Breast epithelium (tissue), 4 donors: ENCODE measurements around the gene ESRRA. TPM values are rescaled to one million over a fixed set of nuclear protein-coding genes. Genes with fewer than 3 reads are reported as not detected.

Source experiments
- DNase-seq, 2 donors: peaks; one replicate each; pipeline ENCODE4 v3.0.0-alpha.2; 2019; ENCODE audit warnings: low spot score in 2 of 2
- H3K27ac ChIP-seq, 2 donors: fragments of 200-600 bp; sonication (generic) in 1 of 2; one replicate each; pipeline ENCODE4 v1.5.1; 2016 to 2019; ENCODE audit warnings: mild to moderate bottlenecking in 1 of 2
- H3K27me3 ChIP-seq, 2 donors: fragments of 200-600 bp; sonication (generic) in 1 of 2; one replicate each; pipeline versions ENCODE4 v1.5.1 to v1.6.0; 2017 to 2019; ENCODE audit warnings: control low read depth in 1 of 2, mild to moderate bottlenecking in 1 of 2
- H3K36me3 ChIP-seq: fragments of 200-600 bp; one replicate; pipeline ENCODE4 v1.5.1; 2019
- H3K4me1 ChIP-seq, 2 donors: fragments of 200-600 bp; sonication (generic); one replicate each; pipeline ENCODE4 v1.5.1; 2016 to 2019; ENCODE audit warnings: control low read depth in 1 of 2
- H3K4me3 ChIP-seq, 3 donors: fragments of 200-600 bp; sonication (generic); 1 replicate in 2 of 3; 2 replicates in 1 of 3; pipeline ENCODE4 v1.5.1; 2016 to 2019; ENCODE audit warnings: mild to moderate bottlenecking in 3 of 3, moderate library complexity in 2 of 3
- H3K9me3 ChIP-seq, 2 donors: fragments of 200-600 bp; sonication (generic) in 1 of 2; one replicate each; pipeline ENCODE4 v1.5.1; 2016 to 2019; ENCODE audit warnings: control low read depth in 1 of 2
- CTCF ChIP-seq, 3 donors: fragments of 450-650 bp; IDR thresholded peaks; one replicate each; pipeline ENCODE4 v1.5.1; 2016 to 2017; ENCODE audit warnings: antibody characterized with exemption in 3 of 3, mild to moderate bottlenecking in 3 of 3, moderate library complexity in 3 of 3
- POLR2A ChIP-seq: fragments of 450-650 bp; IDR thresholded peaks from one replicate; pipeline ENCODE4 v1.6.1; 2016; ENCODE audit warnings: antibody characterized with exemption, mild to moderate bottlenecking, moderate library complexity
- POLR2AphosphoS5 ChIP-seq, 3 donors: sonication (generic); formaldehyde crosslinking; IDR thresholded peaks; one replicate each; pipeline ENCODE4 v1.6.1; 2017; ENCODE audit warnings: antibody characterized with exemption in 3 of 3
- intact Hi-C: fragments of 100-400 bp; cut with DNase I; formaldehyde crosslinking; loops from one replicate; pipeline ENCODE4 v1.15.1; 2023; ENCODE audit warnings: low total_unique reads
- total RNA-seq, 3 donors: library from RNA; depleted of rRNA; stranded (reverse); fragments of >200 nt; gene quantifications; one replicate each; pipeline ENCODE4 v1.1.0, GENCODE V29; 2016

The ESRRA gene
- total RNA-seq, 3 donors from 2014 or later: 38.2 to 43.9 (median 39.5) TPM

- H3K27ac ChIP-seq: peak overlapping the region; percentile 93 to 98
Measured at GRCh38 chr11:64285885-64286800, 19.2 kb upstream of the ESRRA start.

GRCh38 chr11:64286801-64287159 lies 18.5 kb upstream of the ESRRA start:
- Histone ChIP-seq H3K4me1 (peaks cover 9 to 27% of the 10 kb centered on the region in 2 donors), H3K9me3 (no peaks in the 10 kb centered on the region), H3K27ac (peak overlapping the region in 1 of 2 donors; percentile 98), H3K27me3 (peaks cover 6 to 10% of the 10 kb centered on the region in 2 donors), H3K4me3 (no peak overlapping the region), H3K36me3 (no peaks in the 10 kb centered on the region)
- DNase-seq: no peak
- intact Hi-C loops: no loop called here
- TF ChIP-seq POLR2A (no peak), POLR2AphosphoS5 (IDR thresholded peaks at IDR 0.05) (no peak), CTCF (IDR thresholded peaks at IDR 0.05) (no peak)

More at GRCh38 chr11:64285885-64286800, 19.2 kb upstream of the ESRRA start:
- Histone ChIP-seq H3K9me3 (no peaks in the 10 kb centered on the region), H3K4me1 (peaks cover 5 to 22% of the 10 kb centered on the region in 2 donors), H3K36me3 (no peaks in the 10 kb centered on the region), H3K4me3 (peak overlapping the region; percentile 84 to 91 (median 91)), H3K27me3 (peaks cover 0 to 4% of the 10 kb centered on the region in 2 donors)
- TF ChIP-seq CTCF (IDR thresholded peaks at IDR 0.05) (no peak), POLR2A (no peak), POLR2AphosphoS5 (IDR thresholded peaks at IDR 0.05) (no peak)
- peak in 1 of 2 donors; percentile 40 for DNase-seq
- intact Hi-C loops: no loop called here

GRCh38 chr11:64287676-64288352 lies 17.5 kb upstream of the ESRRA start:
- peaks cover 17 to 31% of the 10 kb centered on the region in 2 donors for H3K4me1 ChIP-seq
- H3K36me3 ChIP-seq: no peaks in the 10 kb centered on the region
- no peak overlapping the region for H3K4me3 ChIP-seq
- no peak overlapping the region for H3K27ac ChIP-seq
- H3K9me3 ChIP-seq: no peaks in the 10 kb centered on the region
- TF ChIP-seq POLR2A: no peak
- TF ChIP-seq POLR2AphosphoS5 (IDR thresholded peaks at IDR 0.05): no peak
- TF ChIP-seq CTCF (IDR thresholded peaks at IDR 0.05): no peak
- intact Hi-C loops: no loop called here
- peaks cover 8 to 21% of the 10 kb centered on the region in 2 donors for H3K27me3 ChIP-seq
- no peak for DNase-seq

GRCh38 chr11:64288353-64288750 lies 17.0 kb upstream of the ESRRA start:
- Histone ChIP-seq H3K4me3 (no peak overlapping the region), H3K36me3 (no peaks in the 10 kb centered on the region), H3K27me3 (peaks cover 8 to 26% of the 10 kb centered on the region in 2 donors), H3K9me3 (no peaks in the 10 kb centered on the region), H3K4me1 (peaks cover 17 to 27% of the 10 kb centered on the region in 2 donors), H3K27ac (no peak overlapping the region)
- intact Hi-C loops: no loop called here
- TF ChIP-seq CTCF (IDR thresholded peaks at IDR 0.05) (no peak), POLR2AphosphoS5 (IDR thresholded peaks at IDR 0.05) (no peak), POLR2A (no peak)
- DNase-seq: no peak
